Retina (tissue), 1 donor: ENCODE measurements around the gene F11R.
"Not testable (repeated sequence)": the region's sequence is repeated elsewhere in the genome, so short reads cannot be mapped to it uniquely, and the experiment has no call there.

Experiments used
- DNase-seq: peaks from one replicate; pipeline ENCODE4 v3.0.0-alpha.2; 2016

The F11R gene

DNA sequence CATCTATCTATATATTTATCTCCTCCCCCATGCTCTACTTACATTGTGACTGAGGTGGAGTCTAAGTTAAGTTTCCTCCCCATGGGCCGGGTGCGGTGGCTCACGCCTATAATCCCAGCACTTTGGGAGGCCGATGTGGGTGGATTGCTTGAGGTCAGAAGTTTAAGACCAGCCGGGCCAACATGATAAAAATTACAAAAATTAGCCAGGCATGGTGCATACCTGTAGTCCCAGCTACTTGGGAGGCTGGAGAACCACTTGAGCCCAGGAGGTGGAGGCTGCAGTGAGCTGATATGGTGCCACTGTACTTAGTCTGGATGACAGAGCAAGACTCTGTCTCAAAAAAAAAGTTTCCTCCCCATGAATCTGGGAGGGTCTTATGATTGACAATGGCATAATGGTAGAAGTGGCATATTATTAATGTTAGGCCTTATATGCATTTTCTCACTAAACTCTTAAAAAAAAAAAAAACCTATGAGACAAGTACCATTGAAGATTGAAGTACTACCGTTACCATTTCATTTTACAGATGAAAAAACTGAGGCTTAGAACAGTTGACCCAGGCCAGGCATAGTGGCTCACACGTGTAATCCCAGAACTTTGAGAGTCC, 11.2 kb downstream of the F11R start:
- DNase-seq, result no peak

DNA sequence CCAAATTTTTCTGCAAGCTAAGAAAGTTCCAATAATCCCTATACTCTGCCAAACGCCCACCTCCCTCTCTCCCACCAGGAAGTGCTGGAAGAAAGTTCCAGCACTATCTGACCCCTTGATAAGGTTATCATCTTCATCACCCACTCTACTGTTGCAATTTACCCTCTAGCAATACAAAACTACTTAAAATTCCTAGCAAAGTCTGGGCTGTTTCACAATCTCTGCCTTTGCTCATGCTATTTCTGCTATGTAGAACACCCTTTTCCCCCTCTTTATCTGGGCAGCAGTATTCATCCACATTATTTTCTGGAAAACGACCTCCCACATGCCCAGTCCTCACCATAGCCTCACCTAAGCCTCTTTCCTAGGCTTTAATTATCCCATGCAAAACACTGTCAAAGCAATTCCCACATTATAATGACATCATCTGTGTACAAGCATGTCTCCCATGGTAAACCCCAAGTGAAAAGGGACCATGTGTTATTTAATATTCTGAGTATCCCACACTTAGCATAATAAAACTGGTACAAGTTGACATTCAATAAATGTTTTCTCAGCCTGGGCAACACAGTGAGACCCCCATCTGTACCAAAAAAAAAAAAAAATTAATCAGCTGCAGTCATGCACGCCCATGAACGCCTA, 12.0 kb downstream of the F11R start:
- DNase-seq, result no peak

DNA sequence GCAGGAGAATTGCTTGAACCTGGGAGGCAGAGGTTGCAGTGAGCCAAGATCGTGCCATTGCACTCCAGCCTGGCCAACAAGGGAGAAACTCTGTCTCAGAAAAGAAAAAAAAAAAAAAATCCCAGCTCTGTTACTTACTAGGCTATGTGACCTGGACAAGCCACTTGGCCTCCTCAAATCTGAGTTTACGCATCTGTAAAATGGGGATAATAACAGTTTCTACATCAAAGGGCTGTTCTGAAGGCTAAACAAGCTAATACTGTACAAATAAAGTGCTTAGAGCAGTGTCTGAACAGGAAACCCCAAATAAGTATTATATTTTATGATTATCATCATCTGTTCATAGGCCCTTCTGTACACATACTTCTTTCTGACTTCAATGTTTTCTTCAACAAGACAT, 13.6 kb downstream of the F11R start:
- no peak for DNase-seq

DNA sequence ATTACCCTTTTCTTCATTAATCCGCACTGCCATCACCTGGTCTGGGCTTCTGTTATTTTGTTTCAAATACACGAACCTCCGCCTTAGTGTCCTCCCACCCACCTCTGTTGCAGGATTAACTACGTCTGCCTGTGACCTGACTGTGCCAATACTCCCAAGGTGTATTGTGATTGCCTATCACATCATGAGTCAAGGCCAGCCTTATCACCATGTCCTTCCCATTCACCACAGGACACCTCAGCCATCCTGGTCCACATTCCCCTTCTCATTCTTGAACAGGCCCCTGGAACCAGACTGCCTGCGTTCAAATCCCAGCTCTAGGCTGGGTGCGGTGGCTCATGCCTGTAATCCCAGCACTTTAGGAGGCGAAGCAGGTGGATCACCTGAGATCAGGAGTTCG, 14.4 kb downstream of the F11R start:
- no peak for DNase-seq

DNA sequence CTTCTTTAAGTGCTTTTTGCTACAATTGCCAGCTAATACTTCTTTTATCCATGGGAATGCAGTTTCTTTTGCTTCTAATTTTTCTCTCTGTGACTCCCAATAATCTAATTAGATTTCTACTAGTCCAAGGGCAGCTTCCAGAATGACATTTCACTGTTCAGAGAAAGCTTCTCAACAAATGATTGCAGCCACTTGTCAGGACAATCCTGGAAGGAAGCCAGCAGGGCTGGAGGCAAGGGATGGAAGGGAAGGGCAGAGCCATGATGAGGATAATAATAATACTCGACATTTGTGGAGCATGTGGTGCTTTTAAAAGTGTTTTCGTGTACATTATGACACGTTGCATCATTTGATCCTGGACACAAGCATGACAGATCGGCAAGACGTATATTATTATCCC, 19.4 kb downstream of the F11R start:
- no peak for DNase-seq

DNA sequence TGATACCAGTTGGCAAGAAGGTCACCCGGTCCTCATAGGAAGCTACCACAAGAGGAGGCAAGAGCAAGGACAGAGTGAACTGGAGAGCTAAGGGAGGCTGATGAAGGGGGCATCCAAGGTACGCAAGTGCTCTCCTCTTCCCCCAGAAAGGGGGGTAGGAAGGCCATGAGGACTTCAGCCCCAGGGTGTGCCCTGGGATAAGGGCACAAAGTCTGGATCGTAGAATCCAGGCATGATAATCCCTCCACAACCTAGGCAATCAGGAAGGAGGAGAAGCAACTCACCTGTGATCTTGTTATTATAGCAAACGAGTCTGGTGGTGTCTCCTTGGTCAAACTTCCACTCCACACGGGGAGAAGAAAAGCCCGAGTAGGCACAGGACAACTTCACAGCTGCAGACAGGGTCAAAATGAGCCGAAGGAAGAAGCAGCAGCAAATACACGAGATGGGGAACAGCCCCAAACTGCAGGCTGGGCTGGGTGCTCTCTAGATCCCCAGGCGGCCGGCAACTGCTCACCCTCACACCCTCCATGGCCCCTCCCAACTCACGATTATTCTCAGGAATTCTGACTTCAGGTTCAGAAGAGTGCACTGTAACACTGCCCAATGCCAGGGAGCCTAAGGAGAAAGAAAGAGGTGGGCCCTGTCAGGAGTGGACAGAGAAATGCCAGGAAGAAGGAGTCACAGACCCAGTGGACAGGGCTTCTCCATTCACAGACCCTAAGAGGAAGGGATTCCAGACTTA, 20.0 kb downstream of the F11R start:
- no peak for DNase-seq

DNA sequence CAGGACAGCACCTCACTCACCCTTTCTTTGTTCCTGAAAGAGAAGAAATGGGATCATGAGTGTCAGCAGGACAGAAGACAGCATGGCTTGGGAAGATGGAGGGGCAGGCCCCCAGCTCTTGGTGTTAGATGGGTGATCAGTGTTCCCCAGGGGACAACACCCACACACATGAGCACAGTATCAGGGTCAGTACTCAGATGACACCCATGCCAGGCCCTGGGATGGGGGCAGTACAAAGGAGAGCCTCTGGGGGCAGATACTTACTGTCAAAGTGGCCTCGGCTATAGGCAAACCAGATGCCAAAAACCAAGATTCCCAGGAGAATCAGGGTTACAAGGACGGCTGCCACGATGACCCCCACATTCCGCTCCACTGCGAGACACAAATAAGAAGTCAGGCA, 21.6 kb downstream of the F11R start:
- no peak for DNase-seq

DNA sequence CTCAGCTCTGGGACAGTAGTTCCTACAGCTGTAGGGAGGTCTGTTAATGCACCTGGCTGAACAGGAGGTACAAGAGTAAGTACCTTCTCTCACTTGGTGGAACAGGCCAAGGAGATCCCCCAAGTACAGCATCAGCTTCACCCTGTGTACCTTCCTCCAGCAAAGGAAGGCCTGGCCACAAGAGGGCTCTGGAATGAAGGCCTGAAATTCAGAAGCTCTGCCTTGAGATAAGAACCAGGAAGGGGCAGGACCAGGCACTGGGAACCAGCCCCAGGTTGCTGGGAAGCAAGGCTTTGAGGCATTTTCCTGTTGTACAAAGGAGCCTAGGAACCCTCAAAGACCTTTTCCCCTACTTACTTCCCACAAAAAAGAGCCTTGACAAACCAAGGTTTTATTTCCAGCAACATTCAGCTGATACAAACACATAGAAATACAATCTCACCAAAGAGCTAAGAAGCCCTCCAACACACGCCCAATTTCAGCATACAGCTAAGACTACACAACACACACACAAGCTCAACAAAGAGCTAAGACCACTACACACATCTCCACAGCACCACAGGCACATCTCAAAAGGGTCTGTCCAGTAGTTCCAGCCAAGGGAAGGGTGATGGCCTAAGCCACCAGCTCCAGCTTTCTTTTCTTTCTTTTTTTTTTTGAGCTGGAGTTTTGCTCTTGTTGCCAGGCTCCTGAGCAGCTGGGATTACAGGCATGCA, 23.5 kb downstream of the F11R start:
- no peak for DNase-seq

DNA sequence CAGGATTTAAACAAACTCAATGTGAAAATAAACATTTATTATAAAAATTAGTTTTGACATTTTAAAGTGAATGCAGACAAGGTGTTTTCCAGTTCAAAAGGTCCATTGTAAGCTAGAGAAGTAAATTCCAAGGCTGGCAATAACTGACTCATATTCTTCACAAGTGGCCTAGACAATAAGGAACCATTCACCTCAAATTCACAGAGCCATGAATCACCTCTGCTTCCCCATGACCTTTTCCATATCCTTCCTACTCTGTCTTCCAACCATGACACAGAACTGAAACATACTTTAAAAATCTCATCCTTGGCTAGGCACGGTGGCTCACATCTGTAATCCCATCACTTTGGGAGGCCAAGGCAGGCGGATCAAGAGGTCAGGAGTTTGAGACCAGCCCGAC, 24.8 kb downstream of the F11R start:
- no peak for DNase-seq

DNA sequence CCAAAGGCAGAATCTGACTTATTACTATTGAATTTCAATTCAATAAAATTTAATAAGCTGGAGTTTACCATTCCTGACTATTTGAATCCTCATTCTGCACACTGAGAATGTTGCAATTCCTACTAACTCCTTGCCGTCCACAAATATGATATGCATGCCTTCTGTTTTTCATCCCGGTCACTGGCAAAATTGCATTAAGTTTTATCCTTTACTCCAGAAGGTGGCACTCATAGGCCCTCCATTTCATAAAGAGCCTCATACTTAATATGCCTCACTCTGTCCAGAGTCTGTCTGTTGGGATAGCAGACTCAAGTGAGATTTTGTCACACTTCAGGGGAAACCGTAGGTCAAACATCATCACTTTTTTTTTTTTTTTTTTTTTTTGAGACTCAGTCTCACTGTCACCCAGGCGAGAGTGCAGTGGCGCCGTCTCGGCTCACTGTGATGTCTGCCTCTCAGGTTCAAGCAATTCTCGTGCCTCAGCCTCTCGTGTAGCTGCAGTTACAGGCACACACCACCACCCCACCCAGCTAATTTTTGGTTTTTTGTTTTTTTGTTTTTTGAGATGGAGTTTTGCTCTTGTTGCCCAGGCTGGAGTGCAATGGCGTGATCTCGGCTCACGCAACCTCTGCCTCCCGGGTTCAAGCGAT, 27.3 kb downstream of the F11R start:
- DNase-seq, result peak; percentile 9

DNA sequence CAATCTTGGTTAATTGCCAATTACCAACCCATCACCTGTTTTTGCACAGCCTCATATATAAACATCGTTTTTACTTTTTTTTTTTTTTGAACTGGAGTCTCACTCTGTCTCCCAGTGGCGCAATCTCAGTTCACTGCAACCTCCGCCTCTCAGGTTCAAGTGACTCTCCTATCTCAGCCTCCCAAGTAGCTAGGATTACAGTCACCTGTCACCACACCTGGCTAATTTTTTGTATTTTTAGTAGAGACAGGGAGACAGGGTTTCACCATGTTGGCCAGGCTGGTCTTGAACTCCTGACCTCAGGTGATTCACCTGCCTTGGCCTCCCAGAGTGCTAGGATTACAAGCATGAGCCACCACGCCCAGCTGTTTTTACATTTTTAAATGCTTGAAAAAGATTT, 28.9 kb downstream of the F11R start:
- DNase-seq, result not testable (repeated sequence)

DNA sequence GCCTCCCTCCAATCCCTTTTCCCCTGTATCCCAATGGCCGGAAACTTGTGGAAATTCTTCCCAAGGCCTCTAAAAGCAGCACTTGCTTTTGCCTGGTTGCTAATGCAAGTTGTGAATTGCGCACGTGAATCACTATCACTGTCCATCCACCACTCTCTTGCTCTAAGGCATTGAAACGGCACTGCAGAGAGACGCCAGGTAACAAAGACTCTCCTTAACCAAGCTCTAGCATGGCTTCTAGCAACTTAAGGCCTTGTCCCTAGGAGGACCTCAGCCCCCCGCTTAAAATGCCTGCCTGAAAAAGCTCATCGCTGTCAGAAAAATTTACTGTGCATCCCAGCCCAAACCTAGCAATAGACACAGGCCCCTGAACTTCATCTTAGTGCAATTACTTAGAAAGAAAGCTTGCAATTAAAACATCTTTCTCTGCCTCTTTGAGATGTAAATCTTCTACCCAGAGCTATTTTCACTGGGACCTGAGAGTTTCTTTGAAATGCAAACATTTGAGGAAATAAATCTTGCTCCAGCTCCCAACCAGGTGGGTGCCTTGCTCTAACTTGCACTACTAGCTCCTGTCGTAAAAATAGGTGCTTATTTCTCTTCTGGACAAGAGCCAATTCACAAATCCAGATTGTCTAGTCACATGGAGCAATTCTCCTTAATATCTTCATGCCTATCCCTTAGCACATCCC, 33.4 kb downstream of the F11R start:
- no peak for DNase-seq

DNA sequence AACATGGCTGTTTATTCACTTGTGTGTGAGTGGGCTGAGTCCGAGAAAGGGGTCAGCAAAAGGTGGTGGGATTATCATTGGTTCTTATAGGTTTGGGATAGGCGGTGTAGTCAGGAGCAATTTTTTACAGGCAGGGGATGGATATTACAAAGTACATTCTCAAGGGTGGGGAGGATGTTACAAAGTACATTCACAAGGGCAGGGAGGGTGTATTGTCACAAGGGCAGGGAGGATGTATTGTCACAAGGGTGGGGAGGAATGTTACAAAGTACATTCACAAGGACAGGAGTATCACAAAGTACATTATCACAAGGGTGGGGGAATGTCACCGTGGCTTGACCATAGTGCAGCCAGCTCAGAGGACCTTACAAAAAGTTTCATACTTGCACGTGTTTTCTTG, 35.2 kb downstream of the F11R start:
- DNase-seq, result no peak

DNA sequence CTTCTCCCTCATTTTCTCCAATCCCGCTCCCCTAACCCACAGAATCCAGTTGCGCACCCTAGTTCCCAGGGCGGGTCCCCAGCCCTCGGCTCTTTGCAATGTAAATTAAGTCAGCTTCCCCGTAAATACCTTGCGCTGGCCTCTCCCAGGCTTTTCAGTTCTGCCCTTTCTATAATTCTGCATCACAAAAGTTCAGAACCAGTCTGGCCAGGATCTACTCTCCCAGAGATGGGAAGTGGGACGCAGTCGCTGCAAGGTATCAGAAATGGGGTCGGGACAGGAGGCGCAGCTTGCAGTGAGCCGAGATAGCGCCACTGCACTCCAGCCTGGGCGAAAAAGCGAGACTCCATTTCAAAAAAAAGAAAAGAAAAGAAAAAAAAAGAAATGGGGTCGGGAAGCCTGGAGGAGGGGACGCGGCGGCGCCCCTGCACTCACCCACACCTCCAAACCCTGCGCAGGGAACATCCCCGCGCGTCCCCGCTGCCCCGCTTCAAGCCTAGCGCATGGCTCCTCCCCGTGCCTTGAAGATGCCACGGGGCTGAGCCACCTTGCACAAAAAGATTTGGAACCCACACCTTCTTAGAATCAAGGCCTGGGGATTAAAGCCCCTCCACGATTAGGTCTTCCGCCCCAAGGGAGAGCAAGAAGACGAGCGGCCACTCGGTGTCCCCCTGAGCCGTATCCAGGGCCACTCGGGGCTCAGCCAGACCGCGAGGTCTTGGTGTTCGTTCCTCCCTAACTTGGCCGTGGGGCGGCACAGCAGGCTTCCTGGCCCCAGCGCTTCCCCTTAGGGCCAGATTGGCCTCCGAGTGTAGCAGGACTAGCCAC, 39.2 kb downstream of the F11R start:
- DNase-seq, result peak; percentile 42

DNA sequence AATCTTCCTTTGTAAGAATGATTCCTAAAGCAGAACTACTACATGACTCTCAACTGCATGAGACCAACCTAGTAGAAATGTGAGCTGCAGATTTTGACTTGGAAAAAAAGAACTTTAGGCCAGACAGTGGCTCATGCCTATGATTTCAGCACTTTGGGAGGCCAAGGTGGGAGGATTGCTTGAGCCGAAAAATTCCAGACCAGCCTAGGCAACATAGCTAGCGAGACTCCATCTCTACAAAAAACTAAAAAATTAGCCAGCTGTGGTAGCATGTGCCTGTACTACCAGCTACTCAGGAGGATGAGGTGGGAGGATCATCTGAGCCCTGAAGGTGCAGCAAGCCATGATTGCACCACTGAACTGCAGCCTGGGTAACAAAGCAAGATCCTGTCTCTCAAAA, 41.7 kb downstream of the F11R start:
- no peak for DNase-seq

DNA sequence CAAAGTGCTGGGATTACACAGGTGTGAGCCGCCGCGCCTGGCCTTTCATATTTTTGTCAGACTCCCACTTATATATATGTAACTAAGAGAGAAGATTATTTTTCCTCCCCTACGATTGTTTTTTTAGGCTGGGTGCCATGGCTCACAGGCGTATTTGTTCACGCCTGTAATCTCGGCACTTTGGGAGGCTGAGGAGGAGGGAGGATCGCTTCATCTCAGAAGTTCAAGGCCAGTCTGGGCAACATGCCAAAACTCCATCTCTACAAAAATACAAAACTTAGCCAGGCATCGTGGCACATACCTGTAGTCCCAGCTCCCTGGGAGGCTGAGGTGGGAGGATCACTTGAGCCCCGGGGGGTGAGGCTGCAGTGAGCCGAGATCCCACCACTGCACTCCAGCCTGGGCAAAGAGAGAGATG, 42.4 kb downstream of the F11R start:
- no peak for DNase-seq

DNA sequence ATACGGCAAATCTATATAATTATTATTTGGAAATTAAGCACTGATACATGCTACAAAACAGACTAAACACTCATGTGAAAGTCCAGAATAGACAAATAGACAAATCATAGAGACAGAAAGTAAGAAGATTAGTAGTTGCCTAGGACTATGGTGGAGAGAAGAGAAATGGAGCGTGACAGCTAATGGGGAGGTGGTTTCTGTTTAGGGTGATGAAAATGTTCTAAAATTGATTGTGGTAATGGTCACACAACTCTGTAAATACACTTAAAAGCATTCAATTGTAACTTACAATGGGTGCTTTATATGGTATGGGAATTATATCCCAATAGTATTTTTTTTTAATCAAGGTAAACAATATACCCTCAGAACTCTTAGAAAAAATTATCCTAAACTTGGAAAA, 45.9 kb downstream of the F11R start:
- no peak for DNase-seq

DNA sequence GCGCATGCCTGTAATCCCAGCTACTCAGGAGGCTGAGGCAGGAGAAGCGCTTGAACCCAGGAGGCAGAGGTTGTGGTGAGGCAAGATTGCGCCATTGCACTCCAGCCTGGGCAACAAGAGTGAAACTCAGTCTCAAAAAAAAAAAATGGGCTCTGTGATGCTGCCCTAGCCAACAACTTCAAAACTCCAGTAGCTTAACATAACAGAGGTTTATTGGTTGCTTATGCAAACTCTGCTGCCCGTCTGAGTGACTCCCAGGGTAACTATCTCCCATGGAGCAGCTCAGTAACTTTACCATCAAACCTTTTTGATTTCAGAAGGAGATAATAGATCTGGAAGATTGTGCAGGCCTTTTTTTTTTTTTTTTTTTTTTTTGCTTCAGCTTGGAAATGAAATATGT, 47.5 kb downstream of the F11R start:
- DNase-seq, result no peak

DNA sequence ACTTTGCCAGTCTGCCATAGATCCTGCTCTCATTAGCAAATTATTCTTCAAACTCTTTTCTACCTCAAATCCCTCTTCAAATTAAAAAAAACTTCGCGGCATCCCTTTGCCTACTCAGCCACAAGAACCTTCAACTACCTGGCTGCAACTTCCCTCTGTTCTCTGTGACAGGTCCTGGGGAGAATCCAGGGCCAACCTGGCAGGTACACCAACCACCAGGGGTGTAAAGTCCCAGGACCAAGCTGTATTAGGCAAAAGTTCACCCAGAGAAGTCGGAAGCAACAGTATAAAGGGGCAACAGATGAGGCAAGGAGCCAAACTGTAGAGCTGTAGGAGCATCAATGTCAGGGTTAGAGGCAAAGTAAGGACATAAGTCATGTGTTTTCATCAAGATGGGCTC, 48.0 kb downstream of the F11R start:
- no peak for DNase-seq

DNA sequence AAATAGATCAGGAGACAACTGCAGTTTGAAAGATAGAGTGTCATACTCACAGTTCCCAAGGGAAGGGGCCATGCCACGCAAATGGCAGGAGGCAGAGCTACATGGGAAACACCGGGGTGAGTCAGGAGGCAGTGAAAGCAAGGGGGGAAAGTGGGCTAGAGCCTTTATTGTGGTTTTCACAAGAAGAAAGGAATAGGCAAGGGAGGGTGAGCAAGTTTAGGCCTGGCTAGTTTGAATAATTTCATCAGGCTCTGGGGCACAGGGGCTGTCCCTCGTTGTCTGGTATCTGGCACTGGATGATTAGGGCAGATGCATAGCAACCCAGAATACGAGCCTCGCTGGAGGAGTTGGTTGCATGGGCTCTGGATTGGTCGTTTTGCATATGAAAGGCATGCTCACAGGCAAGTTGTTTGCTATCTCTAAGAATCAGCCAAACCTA, 49.3 kb downstream of the F11R start:
- no peak for DNase-seq

DNA sequence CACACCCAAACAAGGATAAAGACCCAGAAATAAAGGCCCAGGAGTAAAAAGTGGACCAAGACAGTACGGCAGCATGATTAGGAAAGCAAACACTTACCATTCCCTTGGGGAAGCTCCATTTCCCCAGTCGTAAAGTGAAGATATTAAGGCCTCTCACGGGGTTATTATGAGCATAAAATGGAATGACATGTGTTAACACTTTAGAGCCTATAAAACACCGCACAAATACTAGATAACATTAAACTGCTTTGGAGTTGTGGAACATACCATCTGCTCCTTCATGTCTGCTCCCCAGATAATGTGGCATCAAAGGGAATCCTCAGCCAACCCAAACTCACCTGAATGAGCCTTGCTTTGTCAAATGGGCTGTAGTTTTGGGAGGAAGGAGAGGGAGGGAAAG, 57.4 kb downstream of the F11R start:
- no peak for DNase-seq

DNA sequence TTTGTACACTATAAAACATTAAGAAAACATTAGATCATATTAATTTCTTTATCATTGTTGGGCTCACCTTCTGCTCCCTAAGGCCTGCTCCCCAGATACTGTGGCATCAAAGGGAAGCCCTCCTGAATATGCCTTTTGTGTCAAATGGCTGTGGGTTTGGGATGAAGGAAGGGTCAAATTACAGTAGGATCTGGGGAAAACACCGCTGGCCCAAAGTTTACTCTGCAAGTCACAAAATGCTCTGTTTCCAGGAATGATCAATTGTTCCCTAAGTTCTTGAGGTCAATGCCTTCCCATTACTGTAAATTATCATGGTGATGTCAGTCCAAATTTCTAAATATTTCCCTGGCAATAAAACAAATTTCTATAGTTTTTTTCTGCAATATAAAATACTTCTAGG, 59.5 kb downstream of the F11R start:
- no peak for DNase-seq
